ENCODE results near the gene SPAG4.

The SPAG4 gene

DNA sequence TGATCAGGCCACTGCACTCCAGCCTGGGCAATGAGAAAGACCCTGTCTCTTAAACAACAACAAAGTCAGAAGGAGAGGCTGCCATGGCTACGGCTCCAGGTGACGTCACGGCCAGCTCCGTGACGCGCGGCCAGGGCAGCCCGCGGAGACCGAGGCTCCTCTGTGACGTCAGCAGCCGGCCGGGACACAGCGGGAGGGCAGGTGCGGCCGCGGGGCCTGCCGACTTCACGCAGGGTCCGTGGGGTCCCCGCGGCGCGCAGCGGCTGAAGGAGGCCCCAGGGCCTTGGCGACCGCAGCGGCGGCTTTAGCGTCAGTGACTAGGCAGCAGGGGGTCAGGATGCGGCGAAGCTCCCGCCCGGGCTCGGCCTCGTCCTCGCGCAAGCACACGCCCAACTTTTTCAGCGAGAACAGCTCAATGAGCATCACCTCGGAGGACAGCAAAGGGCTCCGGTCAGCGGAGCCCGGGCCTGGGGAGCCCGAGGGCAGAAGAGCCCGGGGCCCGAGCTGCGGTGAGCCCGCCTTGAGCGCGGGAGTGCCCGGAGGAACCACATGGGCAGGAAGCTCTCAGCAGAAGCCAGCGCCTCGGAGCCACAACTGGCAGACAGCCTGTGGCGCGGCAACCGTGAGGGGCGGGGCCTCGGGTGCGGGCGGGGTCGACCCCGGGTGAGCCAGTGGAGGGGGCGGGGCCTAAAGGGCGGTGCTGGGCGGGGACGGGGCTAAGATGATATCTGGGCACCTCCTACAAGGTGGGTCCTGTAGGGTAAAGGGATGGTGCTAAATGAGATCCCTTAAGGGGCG, at the start of gene SPAG4:
Gene SPAG4, plus strand, starts transcription at position 163 of the 798 bp plus-strand sequence. Its CDS starts 175 bp downstream, at position 338.
- DNase-seq: peak; percentile 98

DNA sequence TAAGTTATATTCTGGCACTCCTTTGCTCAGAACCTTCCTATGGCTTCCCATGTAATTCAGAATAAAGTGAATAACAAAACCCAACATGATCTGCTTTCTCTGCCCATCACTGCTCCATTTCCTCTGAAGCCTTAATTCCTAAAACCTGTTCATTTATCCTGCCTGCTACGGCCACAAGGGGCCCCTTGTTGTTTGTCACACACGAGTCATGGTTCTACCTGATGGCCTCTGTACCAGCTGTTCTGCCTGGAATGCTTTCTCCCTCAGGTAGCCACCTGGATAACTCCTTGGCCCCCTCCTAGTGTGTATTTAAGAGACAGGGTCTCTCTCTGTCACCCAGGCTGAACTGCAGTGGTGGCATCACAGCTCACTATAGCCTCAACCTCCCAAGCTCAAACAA, 47.0 kb upstream of the SPAG4 start:
- no peak for DNase-seq

DNA sequence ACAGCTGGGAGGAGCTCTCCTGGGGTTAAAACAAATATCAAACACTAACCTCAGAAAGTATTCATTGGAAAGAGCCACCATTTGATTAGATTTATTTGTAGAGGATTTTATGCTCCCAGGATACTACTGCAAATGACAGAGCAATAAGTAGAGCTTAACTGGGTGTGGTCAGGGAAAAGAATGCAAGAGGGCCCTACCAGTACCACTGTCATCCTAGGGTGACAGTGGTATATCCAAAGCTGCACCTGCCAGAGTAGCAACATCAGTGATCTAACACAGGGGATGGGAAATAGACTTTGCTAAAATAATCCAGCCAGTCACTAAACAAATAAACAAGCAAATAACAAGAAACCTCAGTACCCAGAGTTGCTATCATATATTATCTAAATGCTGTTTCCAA, 44.1 kb upstream of the SPAG4 start:
- DNase-seq: no peak

- DNase-seq: no peak
Observed at GRCh38 chr20:35572838-35573237, 42.8 kb upstream of the SPAG4 start.

DNA sequence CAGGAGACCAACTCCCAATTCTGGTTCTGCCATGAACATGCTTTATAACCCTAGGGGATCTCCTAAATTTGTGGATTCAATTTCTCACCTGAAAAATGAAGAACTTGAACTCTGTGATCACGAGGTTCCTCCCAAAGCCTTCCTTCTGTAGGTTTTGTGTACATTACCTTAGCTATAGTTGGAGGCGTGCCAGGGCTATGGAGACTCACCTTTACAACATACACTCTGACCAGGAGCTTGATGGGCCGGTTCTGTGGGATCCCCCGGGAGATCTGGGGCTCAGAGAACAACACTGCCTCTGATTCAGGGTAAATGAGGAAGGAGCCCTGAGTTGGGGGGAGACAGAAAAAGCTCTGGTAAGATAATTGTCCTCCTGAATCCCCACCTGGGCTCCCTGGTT, 39.7 kb upstream of the SPAG4 start:
- no peak for DNase-seq

DNA sequence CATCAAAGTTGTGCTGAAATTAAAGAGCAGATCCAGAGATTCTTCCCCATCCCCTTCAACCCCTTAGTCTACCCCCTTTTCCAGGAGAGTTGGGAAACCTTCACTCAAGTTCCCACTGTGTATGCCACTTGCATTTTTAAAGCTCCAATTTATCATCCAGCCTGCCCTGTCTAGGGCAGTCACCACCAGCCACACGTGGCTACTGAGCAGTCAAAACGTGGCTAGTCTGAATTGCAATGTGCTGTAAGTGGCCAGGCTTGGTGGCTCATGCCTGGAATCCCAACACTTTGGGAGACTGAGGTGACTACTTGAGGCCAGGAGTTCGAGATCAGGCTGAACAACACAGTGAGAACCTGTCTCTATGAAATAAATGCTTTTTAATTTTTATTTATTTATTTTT, 38.8 kb upstream of the SPAG4 start:
- DNase-seq: no peak

DNA sequence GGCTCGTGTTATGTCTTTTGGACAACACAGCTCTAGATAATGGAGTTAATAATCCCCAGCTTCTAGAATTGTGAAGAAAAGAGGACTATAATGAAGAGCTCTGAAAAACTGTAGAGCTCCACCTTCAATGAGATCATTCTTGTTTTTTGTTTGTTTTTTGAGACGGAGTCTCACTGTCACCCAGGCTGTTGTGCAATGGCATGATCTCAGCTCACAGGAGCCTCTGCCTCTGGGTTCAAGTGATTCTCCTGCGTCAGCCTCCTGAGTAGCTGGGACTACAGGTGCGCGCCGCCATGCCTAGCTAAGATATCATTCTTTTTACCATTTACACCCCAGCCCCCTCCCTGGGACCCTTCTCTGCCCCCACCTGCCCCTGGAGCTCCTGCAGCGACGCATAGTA, 37.2 kb upstream of the SPAG4 start:
- no peak for DNase-seq

GRCh38 chr20:35579196-35579595, 36.4 kb upstream of the SPAG4 start:
- DNase-seq: no peak

DNA sequence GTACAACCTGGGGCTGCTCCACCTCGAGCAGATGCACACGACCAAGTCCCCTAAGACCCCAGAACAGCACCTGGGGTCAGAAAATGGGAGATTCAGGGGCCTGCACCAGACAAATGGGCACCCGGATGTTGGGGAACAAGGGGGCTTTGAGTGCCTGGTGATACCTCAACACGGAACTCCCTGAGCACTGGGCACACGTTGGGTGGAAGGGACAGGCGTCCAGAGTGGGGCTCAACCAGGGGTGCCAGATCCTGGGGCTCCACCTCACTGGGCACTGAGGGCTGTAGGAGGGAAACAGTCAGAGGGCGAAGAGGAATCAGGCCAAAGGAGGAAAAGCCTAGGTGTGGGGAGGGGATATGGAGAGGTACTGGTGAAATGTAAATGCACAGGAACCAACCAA, 33.5 kb upstream of the SPAG4 start:
- DNase-seq: no peak

- DNase-seq: no peak
Observed at GRCh38 chr20:35582741-35583404, 32.8 kb upstream of the SPAG4 start.

- DNase-seq: no peak
Observed at GRCh38 chr20:35583636-35584560, 31.7 kb upstream of the SPAG4 start.

GRCh38 chr20:35586751-35587425, 28.7 kb upstream of the SPAG4 start:
- DNase-seq: no peak

DNA sequence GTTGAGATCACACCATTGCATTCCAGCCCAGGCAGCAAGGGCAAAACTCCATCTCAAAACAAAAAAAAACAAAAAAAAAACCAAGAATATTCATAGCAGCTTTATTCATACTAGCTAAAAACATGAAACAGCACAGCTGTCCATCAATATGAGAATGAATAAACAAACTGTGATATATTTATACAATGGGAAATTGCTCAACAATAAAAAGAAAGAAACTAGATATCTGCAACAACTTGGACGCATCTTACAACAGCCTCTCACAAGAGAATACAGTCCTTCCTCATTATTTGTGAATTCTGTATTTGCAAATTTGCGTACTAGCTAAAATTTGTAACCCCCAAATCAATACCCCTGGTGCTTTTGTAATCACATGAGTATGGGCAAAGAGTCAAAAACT, 28.2 kb upstream of the SPAG4 start:
- DNase-seq: no peak

- DNase-seq: no peak
Observed at GRCh38 chr20:35588397-35588796, 27.2 kb upstream of the SPAG4 start.

GRCh38 chr20:35592339-35592974, 23.2 kb upstream of the SPAG4 start:
- DNase-seq: no peak

DNA sequence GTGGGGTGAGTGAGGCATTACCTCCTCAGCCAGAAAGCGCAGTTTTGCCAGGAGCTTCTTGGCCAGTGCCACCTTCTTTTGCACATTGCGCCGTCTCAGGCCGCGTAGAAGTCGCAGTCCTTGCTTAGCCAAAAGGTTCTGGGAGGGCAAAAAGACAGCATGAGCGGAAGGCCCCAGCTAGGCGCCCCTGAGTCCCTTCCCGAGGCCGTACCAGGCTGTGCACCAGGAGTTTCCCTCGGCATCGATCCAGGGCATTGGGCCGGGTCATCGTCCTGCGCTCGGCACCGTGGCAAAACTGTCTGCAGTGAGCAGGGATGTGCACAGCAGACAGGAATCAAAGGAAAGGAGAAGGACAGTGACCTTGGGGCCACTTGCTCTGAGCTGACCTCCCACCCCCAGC, 20.2 kb upstream of the SPAG4 start:
- DNase-seq: no peak

GRCh38 chr20:35595901-35596300, 19.7 kb upstream of the SPAG4 start:
- no peak for DNase-seq

- DNase-seq: no peak
Observed at GRCh38 chr20:35597186-35597585, 18.4 kb upstream of the SPAG4 start.

DNA sequence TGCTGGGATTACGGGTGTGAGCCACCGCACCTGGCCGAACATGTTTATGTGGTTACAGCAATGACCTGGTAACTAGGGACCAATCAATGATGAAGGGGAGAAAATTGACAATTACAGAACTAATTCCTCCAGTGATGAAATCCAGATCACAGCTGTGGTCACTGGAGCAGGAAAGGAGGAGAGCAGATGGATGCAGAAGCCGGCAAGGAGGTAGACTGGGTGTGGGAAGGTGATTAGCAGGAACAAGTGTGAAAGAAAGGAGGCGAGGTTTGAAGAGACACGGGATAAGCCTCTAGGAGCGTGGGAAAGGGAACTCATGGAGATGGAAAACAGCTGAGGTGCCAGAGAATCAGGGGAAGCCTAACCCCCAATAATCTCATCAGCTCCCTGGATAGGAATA, 17.2 kb upstream of the SPAG4 start:
- no peak for DNase-seq

DNA sequence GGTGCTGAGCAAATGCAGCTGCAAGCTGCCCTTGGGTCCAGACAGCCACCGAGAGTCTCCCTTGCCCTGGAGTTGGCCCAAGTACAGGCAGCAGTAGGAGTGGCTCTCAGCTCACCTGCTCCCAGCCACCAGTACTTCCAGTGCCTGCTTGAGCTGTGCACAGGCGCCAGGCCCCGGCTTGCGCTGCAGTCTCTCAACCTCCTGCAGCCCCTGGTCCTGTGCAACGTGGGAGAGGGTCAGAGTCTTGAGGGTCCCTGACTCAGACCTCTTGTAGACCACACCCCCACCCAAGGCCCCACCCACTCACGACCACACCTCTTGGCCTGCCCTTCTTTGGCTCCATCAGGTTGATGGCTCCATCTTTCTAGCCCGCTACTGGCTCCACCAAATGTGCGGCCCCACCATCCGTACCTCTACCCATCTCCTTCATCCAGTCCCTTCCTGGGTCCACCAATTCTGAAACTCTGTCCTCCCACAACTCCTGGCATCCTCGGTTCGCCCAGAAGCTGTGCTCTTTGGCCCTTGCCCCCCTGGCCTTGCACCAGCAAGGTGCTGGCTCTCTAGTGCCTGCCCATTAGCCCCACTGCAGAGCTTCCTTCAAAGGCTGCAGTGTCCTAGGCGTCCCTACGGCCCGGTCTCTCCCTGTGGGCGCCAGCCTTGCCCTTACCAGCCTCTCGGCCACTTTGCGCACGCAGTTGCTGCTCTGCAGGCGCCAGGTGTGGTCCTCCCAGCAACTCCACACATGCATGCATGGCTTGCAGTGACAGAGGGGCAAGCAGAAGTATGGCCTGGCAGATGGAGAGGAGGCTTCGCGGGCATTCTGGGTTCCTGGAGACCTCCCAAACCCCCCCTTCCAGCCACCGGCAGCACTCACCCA, 16.5 kb upstream of the SPAG4 start:
- no peak for DNase-seq

DNA sequence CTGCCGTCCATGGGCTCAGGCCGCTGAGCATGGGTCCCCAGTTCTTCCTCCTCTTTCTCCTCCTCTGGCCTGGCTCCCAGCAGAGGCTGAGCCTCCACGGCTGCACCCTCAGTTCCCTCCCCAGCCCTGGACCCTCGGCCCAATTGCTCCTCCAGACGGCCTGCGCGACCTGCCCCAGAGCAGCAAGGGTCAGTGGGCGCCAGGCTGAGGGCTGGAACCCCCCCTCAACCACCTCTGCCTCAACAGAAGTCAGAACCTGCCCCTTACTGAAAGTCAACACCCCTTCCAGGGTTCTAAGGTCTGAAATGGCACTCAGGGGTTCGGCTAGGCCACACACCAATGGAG, 15.9 kb upstream of the SPAG4 start:
- no peak for DNase-seq
